A549 (cell line): ENCODE results near the gene CEACAM20.

ENCODE experiments used
- CEBPB ChIP-seq, 2 experiments: fragments of >200 bp in 1 of 2; sonication (Bioruptor Twin) in 1 of 2; formaldehyde crosslinking in 1 of 2; IDR thresholded peaks; 2 replicates each; pipeline ENCODE4 v1.6.1; 2012 to 2016
- CTCF ChIP-seq: fragments of >200 bp; sonication (Bioruptor Twin); formaldehyde crosslinking; IDR thresholded peaks from 3 replicates; pipeline ENCODE4 v1.5.1; 2016
- EP300 ChIP-seq, 2 experiments: fragments of >200 bp; sonication (Bioruptor Twin); formaldehyde crosslinking; IDR thresholded peaks; 2 replicates in 1 of 2; 3 replicates in 1 of 2; pipeline ENCODE4 v1.6.1; 2016 to 2017
- HOXB13 ChIP-seq: fragments of 250-450 bp; sonication (Bioruptor Pico); IDR thresholded peaks from 2 replicates; pipeline ENCODE4 v1.5.0; 2020; ENCODE audit warnings: low read depth, mild to moderate bottlenecking, moderate library complexity
- KDM1A ChIP-seq: fragments of 200-600 bp; sonication (generic); IDR thresholded peaks from 2 replicates; pipeline ENCODE4 v1.6.1; 2016; ENCODE audit warnings: low read depth, mild to moderate bottlenecking
- MYC ChIP-seq: IDR thresholded peaks from 2 replicates; pipeline ENCODE4 v1.6.1; 2012; ENCODE audit warnings: mild to moderate bottlenecking, inconsistent platforms, low read length, improper control_type of control experiment, borderline replicate concordance
- NR3C1 ChIP-seq: fragments of >200 bp; sonication (Bioruptor Twin); formaldehyde crosslinking; IDR thresholded peaks from 3 replicates; pipeline ENCODE4 v1.6.1; 2017
- PBX3 ChIP-seq: IDR thresholded peaks from 2 replicates; pipeline ENCODE4 v1.6.1; 2012
- PHF8 ChIP-seq: fragments of 200-600 bp; sonication (generic); IDR thresholded peaks from 2 replicates; pipeline ENCODE4 v1.6.1; 2016; ENCODE audit warnings: low read depth, mild to moderate bottlenecking, antibody characterized with exemption, moderate library complexity, borderline replicate concordance
- POLR2A ChIP-seq: IDR thresholded peaks from 2 replicates; pipeline ENCODE4 v1.6.1; 2012; ENCODE audit warnings: mild to moderate bottlenecking, low read length
- POLR2AphosphoS2 ChIP-seq: conservative IDR thresholded peaks from 2 replicates; pipeline ENCODE4 v1.6.1; 2012; ENCODE audit warnings: low read length, improper control_type of control experiment, inconsistent platforms
- REST ChIP-seq: fragments of 200-600 bp; sonication (generic); IDR thresholded peaks from 2 replicates; pipeline ENCODE4 v1.6.1; 2016; ENCODE audit warnings: antibody characterized with exemption, mild to moderate bottlenecking, moderate library complexity
- USF2 ChIP-seq: fragments of 450-650 bp; IDR thresholded peaks from 2 replicates; pipeline ENCODE4 v1.6.1; 2014; ENCODE audit warnings: antibody characterized with exemption
- ZFP36 ChIP-seq: fragments of 450-650 bp; IDR thresholded peaks from 2 replicates; pipeline ENCODE4 v1.6.1; 2014; ENCODE audit warnings: borderline replicate concordance; ENCODE audit not compliant: partially characterized antibody

GRCh38 chr19:44571830-44572580, 42.5 kb upstream of the CEACAM20 start:
- TF ChIP-seq USF2: no peak
- no peak for TF ChIP-seq PBX3
- TF ChIP-seq REST: no peak
- TF ChIP-seq CTCF: no peak
- TF ChIP-seq POLR2A: no peak
- no peak for TF ChIP-seq EP300 (IDR thresholded peaks at IDR 0.05)
- TF ChIP-seq CEBPB (IDR thresholded peaks at IDR 0.05): no peak
- no peak for TF ChIP-seq MYC
- no peak for TF ChIP-seq POLR2AphosphoS2
- TF ChIP-seq KDM1A: no peak
- TF ChIP-seq PHF8: no peak
- no peak for TF ChIP-seq HOXB13
- TF ChIP-seq ZFP36: no peak
- TF ChIP-seq NR3C1: no peak
